Measurements from ENCODE around the gene CDK17.
"Not testable (repeated sequence)": the region's sequence is repeated elsewhere in the genome, so short reads cannot be mapped to it uniquely, and the experiment has no call there.

CDK17 gene

GRCh38 chr12:96387981-96388380, 12.3 kb downstream of the CDK17 start:
- DNase-seq (ENCODE audit: low read depth in 2 of 2) = no peak

- DNase-seq (ENCODE audit: low read depth in 2 of 2) = no peak
Measured at GRCh38 chr12:96386794-96387193, 13.4 kb downstream of the CDK17 start.

GRCh38 chr12:96383991-96384390, 16.2 kb downstream of the CDK17 start:
- no peak for DNase-seq (ENCODE audit: low read depth in 2 of 2)

- DNase-seq (ENCODE audit: low read depth in 2 of 2) = no peak
Measured at GRCh38 chr12:96383371-96383770, 16.9 kb downstream of the CDK17 start.

- DNase-seq (ENCODE audit: low read depth in 2 of 2) = not testable (repeated sequence)
Measured at GRCh38 chr12:96379743-96380142, 20.5 kb downstream of the CDK17 start.

GRCh38 chr12:96378319-96378718, 21.9 kb downstream of the CDK17 start:
- no peak for DNase-seq (ENCODE audit: low read depth in 2 of 2)

- DNase-seq (ENCODE audit: low read depth in 2 of 2) = no peak
Measured at GRCh38 chr12:96376865-96377264, 23.4 kb downstream of the CDK17 start.

- DNase-seq (ENCODE audit: low read depth in 2 of 2) = no peak
Measured at GRCh38 chr12:96375841-96376604, 24.2 kb downstream of the CDK17 start.

- DNase-seq (ENCODE audit: low read depth in 2 of 2) = no peak
Measured at GRCh38 chr12:96375170-96375569, 25.1 kb downstream of the CDK17 start.

GRCh38 chr12:96371790-96372699, 28.2 kb downstream of the CDK17 start:
- no peak for DNase-seq (ENCODE audit: low read depth in 2 of 2)

GRCh38 chr12:96371138-96371789, 29.0 kb downstream of the CDK17 start:
- DNase-seq (ENCODE audit: low read depth in 2 of 2) = no peak

- DNase-seq (ENCODE audit: low read depth in 2 of 2) = no peak
Measured at GRCh38 chr12:96368687-96369086, 31.6 kb downstream of the CDK17 start.

GRCh38 chr12:96368233-96368632, 32.0 kb downstream of the CDK17 start:
- DNase-seq (ENCODE audit: low read depth in 2 of 2) = no peak

- no peak for DNase-seq (ENCODE audit: low read depth in 2 of 2)
Measured at GRCh38 chr12:96366381-96366654, 33.9 kb downstream of the CDK17 start.

GRCh38 chr12:96365604-96366380, 34.4 kb downstream of the CDK17 start:
- no peak for DNase-seq (ENCODE audit: low read depth in 2 of 2)

- no peak for DNase-seq (ENCODE audit: low read depth in 2 of 2)
Measured at GRCh38 chr12:96364092-96364700, 36.0 kb downstream of the CDK17 start.

GRCh38 chr12:96361074-96361473, 39.2 kb downstream of the CDK17 start:
- DNase-seq (ENCODE audit: low read depth in 2 of 2) = no peak

GRCh38 chr12:96360550-96360949, 39.7 kb downstream of the CDK17 start:
- no peak for DNase-seq (ENCODE audit: low read depth in 2 of 2)

- DNase-seq (ENCODE audit: low read depth in 2 of 2) = no peak
Measured at GRCh38 chr12:96359328-96359727, 40.9 kb downstream of the CDK17 start.

GRCh38 chr12:96356831-96357230, 43.4 kb downstream of the CDK17 start:
- DNase-seq (ENCODE audit: low read depth in 2 of 2) = no peak

GRCh38 chr12:96354844-96355534, 45.2 kb downstream of the CDK17 start:
- no peak for DNase-seq (ENCODE audit: low read depth in 2 of 2)
